ACC112 (cell line): Measurements from ENCODE around the gene NUP58.

Experiments used
- H2AFZ ChIP-seq: fragments of 200-600 bp; sonication (generic); one replicate; pipeline ENCODE4 v1.6.0; 2017; ENCODE audit warnings: antibody characterized with exemption, low read length; ENCODE audit not compliant: unreplicated experiment
- H3K27ac ChIP-seq: fragments of 200-600 bp; sonication (generic); 2 replicates; pipeline ENCODE4 v1.5.1; 2014; ENCODE audit warnings: low read depth, mild to moderate bottlenecking, antibody characterized with exemption, low read length, moderate library complexity
- H3K27me3 ChIP-seq: fragments of 200-600 bp; sonication (generic); 2 replicates; pipeline ENCODE4 v1.6.1; 2014; ENCODE audit warnings: mild to moderate bottlenecking, antibody characterized with exemption, low read length, moderate library complexity, mixed read lengths; ENCODE audit not compliant: insufficient read depth
- H3K36me3 ChIP-seq: fragments of 200-600 bp; sonication (generic); 2 replicates; pipeline ENCODE4 v1.6.1; 2016; ENCODE audit warnings: mild to moderate bottlenecking, antibody characterized with exemption, low read length, moderate library complexity, mixed read lengths; ENCODE audit not compliant: insufficient read depth
- H3K4me1 ChIP-seq: fragments of 200-600 bp; sonication (generic); one replicate; pipeline ENCODE4 v1.6.1; 2016; ENCODE audit warnings: low read length, mixed read lengths; ENCODE audit not compliant: insufficient read depth, unreplicated experiment, control insufficient read depth
- H3K4me3 ChIP-seq: fragments of 200-600 bp; sonication (generic); 2 replicates; pipeline ENCODE4 v1.5.1; 2014; ENCODE audit warnings: mild to moderate bottlenecking, low read depth, low read length
- H3K79me2 ChIP-seq: fragments of 200-600 bp; sonication (generic); one replicate; pipeline ENCODE4 v1.6.0; 2016; ENCODE audit warnings: low read length; ENCODE audit not compliant: control insufficient read depth, unreplicated experiment, insufficient read depth

NUP58 gene

DNA sequence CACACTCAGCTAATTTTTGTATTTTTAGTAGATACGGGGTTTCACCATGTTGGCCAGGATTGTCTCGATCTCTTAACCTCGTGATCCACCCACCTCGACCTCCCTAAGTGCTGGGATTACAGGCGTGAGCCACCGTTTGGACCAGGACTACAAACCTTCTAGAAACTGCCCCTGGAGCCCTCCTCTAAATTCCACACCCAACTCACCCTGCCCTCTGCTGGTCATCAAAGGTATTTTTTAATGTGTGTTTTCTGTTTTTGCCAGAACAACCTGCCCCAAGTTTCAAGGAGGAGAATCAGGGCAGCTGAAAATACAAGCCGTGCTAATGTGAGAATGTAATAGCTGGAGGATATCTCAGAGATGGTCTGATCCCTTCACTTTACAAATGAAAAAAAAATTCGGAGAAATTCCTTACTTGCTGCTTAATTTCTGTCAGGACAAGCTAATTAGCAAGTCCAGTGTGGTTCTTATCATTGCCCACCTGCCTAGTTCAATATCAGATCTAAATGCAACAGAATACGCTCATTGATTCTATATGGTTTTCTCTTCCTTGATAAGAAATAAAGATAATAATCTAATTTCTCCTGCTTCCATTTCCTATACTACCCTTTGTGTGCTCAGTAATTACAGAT, 74.4 kb downstream of the NUP58 start:
- no peak overlapping the region for H2AFZ ChIP-seq
- no peaks in the 10 kb centered on the region for H3K4me1 ChIP-seq
- no peaks in the 10 kb centered on the region for H3K79me2 ChIP-seq
- no peak overlapping the region for H3K27ac ChIP-seq
- H3K36me3 ChIP-seq: no peaks in the 10 kb centered on the region
- H3K27me3 ChIP-seq: peaks cover 62% of the 10 kb centered on the region
- H3K4me3 ChIP-seq: no peak overlapping the region

DNA sequence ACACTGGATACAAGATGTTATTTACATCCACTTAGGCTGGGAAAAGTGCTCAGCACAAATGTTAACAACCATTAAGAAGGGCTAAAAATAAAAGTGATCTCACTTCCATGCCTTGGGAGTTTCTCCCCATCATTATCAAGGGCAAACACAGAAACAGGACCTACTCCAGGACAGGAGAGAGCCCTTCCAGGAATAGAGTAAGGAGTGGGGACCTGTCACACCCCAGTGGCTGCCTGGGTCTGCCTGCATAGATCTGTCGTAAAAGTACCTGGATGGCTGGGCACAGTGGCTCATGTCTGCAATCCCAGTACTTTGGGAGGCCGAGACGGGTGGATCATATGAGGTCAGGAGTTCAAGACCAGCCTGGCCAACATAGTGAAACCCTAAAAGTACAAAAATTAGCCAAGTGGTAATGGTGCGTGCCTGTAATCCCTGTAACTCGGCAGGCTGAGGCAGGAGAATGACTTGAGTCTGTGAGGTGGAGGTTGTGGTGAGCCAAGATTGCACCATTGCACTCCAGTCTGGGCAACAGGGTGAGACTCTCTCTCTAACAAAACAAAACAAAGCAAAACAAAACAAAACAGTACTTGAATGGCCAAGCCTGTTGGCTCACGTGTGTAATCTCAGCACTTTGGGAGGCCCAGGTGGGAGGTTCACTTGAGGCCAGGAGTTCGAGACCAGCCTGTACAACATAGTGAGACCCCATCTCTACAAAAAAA, 76.0 kb downstream of the NUP58 start:
- no peaks in the 10 kb centered on the region for H3K79me2 ChIP-seq
- no peaks in the 10 kb centered on the region for H3K36me3 ChIP-seq
- H3K27ac ChIP-seq: no peak overlapping the region
- H3K4me1 ChIP-seq: no peaks in the 10 kb centered on the region
- peaks cover 63% of the 10 kb centered on the region for H3K27me3 ChIP-seq
- H3K4me3 ChIP-seq: no peak overlapping the region
- H2AFZ ChIP-seq: no peak overlapping the region

DNA sequence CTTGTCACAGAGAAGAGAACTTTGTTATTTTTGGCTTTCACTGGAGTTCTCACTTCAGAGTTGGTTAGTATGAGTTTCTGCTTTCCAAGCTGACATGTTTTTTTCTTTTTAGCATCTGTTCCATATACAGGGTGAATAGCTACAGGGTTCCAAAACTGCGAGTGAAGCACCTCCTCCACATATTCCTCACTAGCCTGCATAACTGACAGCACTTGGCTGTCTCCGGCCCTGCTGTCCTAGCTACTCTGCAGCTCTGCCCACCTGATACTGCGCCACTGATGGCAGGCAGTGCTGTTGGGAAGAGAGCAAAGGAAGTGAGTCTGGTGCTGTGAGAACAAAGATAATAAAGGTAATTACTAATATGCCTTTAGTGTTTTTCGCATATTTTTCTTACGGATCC, 77.1 kb downstream of the NUP58 start:
- Histone ChIP-seq H3K27me3 (peaks cover 53% of the 10 kb centered on the region), H3K4me1 (no peaks in the 10 kb centered on the region), H3K4me3 (no peak overlapping the region), H3K27ac (no peak overlapping the region), H3K36me3 (no peaks in the 10 kb centered on the region), H2AFZ (no peak overlapping the region), H3K79me2 (no peaks in the 10 kb centered on the region)

DNA sequence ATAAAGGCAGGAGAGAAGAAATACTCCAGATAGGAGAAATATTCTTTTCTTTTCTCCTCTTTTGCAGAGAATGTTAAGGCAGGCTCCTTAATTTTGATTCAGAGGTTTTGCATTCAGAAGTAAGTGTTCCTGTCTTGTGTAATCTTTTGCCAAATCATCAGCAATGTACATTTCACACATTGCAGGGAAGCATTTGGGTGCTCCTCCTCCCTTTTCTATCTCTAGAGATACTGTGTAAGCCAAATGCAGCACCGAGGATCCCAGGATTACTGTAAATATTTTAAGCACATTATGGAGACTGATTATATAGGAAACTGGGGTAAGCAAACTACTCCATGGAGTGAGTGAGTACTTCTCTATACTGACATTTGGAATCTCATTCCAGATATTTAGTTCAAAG, 77.6 kb downstream of the NUP58 start:
- no peaks in the 10 kb centered on the region for H3K79me2 ChIP-seq
- H3K27me3 ChIP-seq: peaks cover 53% of the 10 kb centered on the region
- H3K27ac ChIP-seq: no peak overlapping the region
- no peak overlapping the region for H3K4me3 ChIP-seq
- H2AFZ ChIP-seq: no peak overlapping the region
- H3K36me3 ChIP-seq: no peaks in the 10 kb centered on the region
- H3K4me1 ChIP-seq: no peaks in the 10 kb centered on the region

DNA sequence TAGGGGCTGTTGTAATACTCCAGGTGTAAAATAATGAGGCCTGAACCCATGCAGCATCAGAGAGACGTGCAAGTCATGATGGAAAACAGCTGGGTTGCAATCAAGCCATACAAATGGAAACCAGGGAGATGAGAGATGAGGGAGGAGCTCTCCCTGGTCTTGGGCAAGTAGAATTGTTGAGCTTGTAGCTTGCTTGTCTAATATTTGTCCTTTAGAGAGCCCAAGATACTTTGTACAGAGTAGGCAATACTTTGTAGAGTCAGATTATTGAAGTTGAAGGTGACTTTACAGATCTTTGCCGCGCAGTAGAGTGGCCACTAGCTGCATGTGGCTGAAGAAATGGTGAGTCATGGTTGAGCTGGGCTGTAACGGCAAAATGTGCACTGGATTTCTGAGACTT, 78.7 kb downstream of the NUP58 start:
- Histone ChIP-seq H2AFZ (no peak overlapping the region), H3K4me3 (no peak overlapping the region), H3K4me1 (no peaks in the 10 kb centered on the region), H3K36me3 (no peaks in the 10 kb centered on the region), H3K27ac (no peak overlapping the region), H3K79me2 (no peaks in the 10 kb centered on the region), H3K27me3 (peaks cover 53% of the 10 kb centered on the region)

DNA sequence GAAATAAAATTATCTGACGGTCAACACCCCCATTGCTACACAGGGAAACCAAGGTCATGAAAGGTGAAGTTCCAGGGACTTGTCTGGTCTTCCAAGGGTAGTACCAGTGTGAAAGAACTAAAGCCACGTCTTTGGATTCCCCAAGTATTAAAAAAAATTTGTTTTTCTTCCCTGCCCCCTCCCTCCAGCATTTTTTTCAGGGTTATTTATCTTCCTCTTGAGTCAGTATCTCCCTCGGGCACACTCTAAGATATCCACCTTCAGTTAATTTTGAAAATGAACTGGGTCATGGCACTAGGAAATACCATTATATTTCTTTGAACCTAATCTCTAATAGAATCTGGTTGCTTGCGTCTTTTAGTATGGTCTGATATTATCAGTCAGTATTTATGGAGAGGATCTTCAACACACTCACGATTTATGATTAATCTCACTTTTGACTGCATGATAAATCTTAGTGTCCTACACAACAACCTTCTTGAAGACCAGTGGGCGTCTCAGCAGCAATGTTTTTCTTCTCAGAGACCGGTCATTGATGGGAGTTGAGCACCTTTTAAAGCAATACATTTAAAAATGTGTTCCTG, 79.4 kb downstream of the NUP58 start:
- Histone ChIP-seq H3K27ac (no peak overlapping the region), H3K27me3 (peaks cover 52% of the 10 kb centered on the region), H3K4me3 (no peak overlapping the region), H2AFZ (no peak overlapping the region), H3K36me3 (no peaks in the 10 kb centered on the region), H3K4me1 (no peaks in the 10 kb centered on the region), H3K79me2 (no peaks in the 10 kb centered on the region)

DNA sequence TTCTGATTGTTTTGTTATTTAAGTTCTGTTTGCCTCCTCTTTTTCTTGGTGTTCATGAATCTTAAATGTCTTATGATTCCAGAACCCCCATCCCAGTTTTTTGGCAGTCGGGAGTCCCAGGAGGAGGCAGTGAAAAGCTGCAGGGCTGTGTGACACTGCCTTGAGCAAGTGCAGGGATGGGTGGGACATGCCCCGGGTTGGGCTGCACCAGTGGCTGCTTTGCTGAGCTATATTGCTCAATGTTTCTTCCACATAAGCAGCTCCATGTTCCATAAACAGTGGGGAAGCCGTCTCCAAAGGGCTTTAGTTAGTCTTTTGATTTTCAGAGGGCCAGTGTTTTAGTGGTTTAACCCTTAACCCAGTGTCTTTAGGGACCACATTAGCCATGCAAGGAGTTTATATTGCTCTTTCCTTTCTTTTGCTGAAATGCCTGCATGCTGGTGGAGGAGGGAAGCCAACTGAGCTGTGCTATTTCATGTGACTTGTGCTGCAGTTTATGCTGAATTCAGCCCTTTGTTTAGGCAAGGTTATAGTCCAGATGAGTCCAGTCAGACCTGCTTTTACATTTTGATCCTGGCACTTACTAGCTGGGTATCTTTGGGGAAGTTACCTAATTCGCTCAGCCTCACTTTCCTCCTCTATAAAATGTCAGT, 83.5 kb downstream of the NUP58 start:
- Histone ChIP-seq H2AFZ (no peak overlapping the region), H3K79me2 (no peaks in the 10 kb centered on the region), H3K4me3 (no peak overlapping the region), H3K27ac (no peak overlapping the region), H3K36me3 (no peaks in the 10 kb centered on the region), H3K27me3 (peaks cover 52% of the 10 kb centered on the region), H3K4me1 (no peaks in the 10 kb centered on the region)

DNA sequence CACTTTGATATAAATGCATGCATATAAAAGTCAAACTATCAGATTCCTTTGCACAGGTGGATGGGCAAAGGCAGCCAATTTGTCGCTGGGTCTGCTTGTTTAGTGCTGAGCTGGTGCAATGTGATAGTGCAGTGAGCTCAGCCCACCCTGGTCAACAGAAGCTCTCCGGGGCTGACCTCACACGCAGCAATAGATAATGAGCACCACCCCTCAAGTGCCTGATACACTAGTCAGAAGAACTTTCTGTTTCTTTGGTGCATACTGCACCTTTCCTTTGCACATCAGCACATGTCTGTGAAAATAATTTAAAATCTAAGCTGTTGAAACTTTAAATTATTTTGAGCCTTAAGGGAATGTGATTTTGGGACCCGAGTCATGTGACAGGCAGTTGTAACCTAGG, 90.5 kb downstream of the NUP58 start:
- Histone ChIP-seq H3K27me3 (peaks cover 22% of the 10 kb centered on the region), H2AFZ (no peak overlapping the region), H3K4me3 (no peak overlapping the region), H3K79me2 (no peaks in the 10 kb centered on the region), H3K27ac (no peak overlapping the region), H3K36me3 (no peaks in the 10 kb centered on the region), H3K4me1 (no peaks in the 10 kb centered on the region)
